ENCODE results near the gene ARMC6.

ARMC6 gene

GRCh38 chr19:19063183-19064097, 30.0 kb downstream of the ARMC6 start, which contains the start of gene SLC25A42:
SLC25A42 (plus strand) TSS chr19:19063994; CDS start chr19:19096125, 32,131 bp downstream.
- H3K27ac Mint-ChIP-seq = peak within 1 kb of the TSS; percentile 81 to 89
- peak within 1 kb of the TSS; percentile 89 to 92 for H3K4me3 Mint-ChIP-seq
- DNase-seq (peak; percentile 98 to 99 (median 99)), ATAC-seq (replicated peaks) (peak; percentile 90)
- no peaks in the 10 kb centered on the region for H3K9me3 Mint-ChIP-seq
- H3K27me3 Mint-ChIP-seq = no peaks in the 10 kb centered on the region
- H3K4me1 Mint-ChIP-seq (ENCODE audit: low read depth in 2 of 2) = peaks cover 22 to 31% of the 10 kb centered on the region in 2 donors
- H3K36me3 Mint-ChIP-seq (ENCODE audit: insufficient read depth) = peaks cover 16% of the 10 kb centered on the region

GRCh38 chr19:19064098-19064722, 30.8 kb downstream of the ARMC6 start:
- Mint-ChIP-seq H3K4me1 (ENCODE audit: low read depth in 2 of 2) (peaks cover 25 to 35% of the 10 kb centered on the region in 2 donors), H3K27me3 (no peaks in the 10 kb centered on the region), H3K36me3 (ENCODE audit: insufficient read depth) (peaks cover 16% of the 10 kb centered on the region), H3K9me3 (no peaks in the 10 kb centered on the region), H3K27ac (peak overlapping the region; percentile 81 to 89), H3K4me3 (peak overlapping the region; percentile 89 to 92)
- DNase-seq = no peak
- ATAC-seq (replicated peaks) = peak; percentile 29

GRCh38 chr19:19064811-19065745, 31.7 kb downstream of the ARMC6 start:
- Mint-ChIP-seq H3K4me1 (ENCODE audit: low read depth in 2 of 2) (peaks cover 29 to 41% of the 10 kb centered on the region in 2 donors), H3K27ac (peak overlapping the region; percentile 81 to 89), H3K36me3 (ENCODE audit: insufficient read depth) (peaks cover 19% of the 10 kb centered on the region), H3K9me3 (no peaks in the 10 kb centered on the region), H3K27me3 (no peaks in the 10 kb centered on the region), H3K4me3 (peak overlapping the region; percentile 89 to 92)
- no peak for ATAC-seq (replicated peaks)
- peak in 1 of 3 experiments; percentile 20 for DNase-seq

GRCh38 chr19:19067276-19068072, 34.1 kb downstream of the ARMC6 start:
- H3K27ac Mint-ChIP-seq = peak overlapping the region; percentile 59 to 77
- peak overlapping the region; percentile 63 to 92 for H3K4me3 Mint-ChIP-seq
- no peak for ATAC-seq (replicated peaks)
- no peaks in the 10 kb centered on the region for H3K9me3 Mint-ChIP-seq
- H3K4me1 Mint-ChIP-seq (ENCODE audit: low read depth in 2 of 2) = peaks cover 33 to 48% of the 10 kb centered on the region in 2 donors
- H3K27me3 Mint-ChIP-seq = no peaks in the 10 kb centered on the region
- peaks cover 23% of the 10 kb centered on the region for H3K36me3 Mint-ChIP-seq (ENCODE audit: insufficient read depth)
- DNase-seq = no peak

- peak overlapping the region; percentile 71 to 77 for H3K27ac Mint-ChIP-seq
- ATAC-seq (replicated peaks) (peak; percentile 33), DNase-seq (no peak)
- peaks cover 34 to 55% of the 10 kb centered on the region in 2 donors for H3K4me1 Mint-ChIP-seq (ENCODE audit: low read depth in 2 of 2)
- H3K4me3 Mint-ChIP-seq = peak overlapping the region; percentile 63 to 66
- no peaks in the 10 kb centered on the region for H3K9me3 Mint-ChIP-seq
- no peaks in the 10 kb centered on the region for H3K27me3 Mint-ChIP-seq
- peaks cover 22% of the 10 kb centered on the region for H3K36me3 Mint-ChIP-seq (ENCODE audit: insufficient read depth)
These were observed 35.6 kb downstream of the ARMC6 start for GRCh38 chr19:19068659-19069654.

- H3K4me1 Mint-ChIP-seq (ENCODE audit: low read depth in 2 of 2) = peaks cover 26 to 45% of the 10 kb centered on the region in 2 donors
- peak overlapping the region in 1 of 2 donors; percentile 22 for H3K27ac Mint-ChIP-seq
- no peaks in the 10 kb centered on the region for H3K9me3 Mint-ChIP-seq
- ATAC-seq (replicated peaks) = no peak
- H3K27me3 Mint-ChIP-seq = no peaks in the 10 kb centered on the region
- peaks cover 20% of the 10 kb centered on the region for H3K36me3 Mint-ChIP-seq (ENCODE audit: insufficient read depth)
- no peak for DNase-seq
- no peak overlapping the region for H3K4me3 Mint-ChIP-seq
These were observed 38.5 kb downstream of the ARMC6 start for GRCh38 chr19:19071897-19072296.

GRCh38 chr19:19074196-19074882, 40.9 kb downstream of the ARMC6 start:
- ATAC-seq (replicated peaks) (no peak), DNase-seq (no peak)
- no peaks in the 10 kb centered on the region for H3K27me3 Mint-ChIP-seq
- no peak overlapping the region for H3K4me3 Mint-ChIP-seq
- H3K36me3 Mint-ChIP-seq (ENCODE audit: insufficient read depth) = peaks cover 30% of the 10 kb centered on the region
- no peak overlapping the region for H3K27ac Mint-ChIP-seq
- H3K9me3 Mint-ChIP-seq = no peaks in the 10 kb centered on the region
- H3K4me1 Mint-ChIP-seq (ENCODE audit: low read depth in 2 of 2) = peaks cover 32 to 51% of the 10 kb centered on the region in 2 donors

- ATAC-seq (replicated peaks) (no peak), DNase-seq (no peak)
- Mint-ChIP-seq H3K27me3 (no peaks in the 10 kb centered on the region), H3K4me3 (no peak overlapping the region), H3K36me3 (ENCODE audit: insufficient read depth) (peaks cover 26% of the 10 kb centered on the region), H3K9me3 (no peaks in the 10 kb centered on the region), H3K4me1 (ENCODE audit: low read depth in 2 of 2) (peaks cover 32 to 53% of the 10 kb centered on the region in 2 donors), H3K27ac (no peak overlapping the region)
These were observed 41.7 kb downstream of the ARMC6 start for GRCh38 chr19:19075126-19075525.

GRCh38 chr19:19076476-19076875, 43.1 kb downstream of the ARMC6 start:
- H3K36me3 Mint-ChIP-seq (ENCODE audit: insufficient read depth) = peaks cover 26% of the 10 kb centered on the region
- H3K4me3 Mint-ChIP-seq = no peak overlapping the region
- H3K27me3 Mint-ChIP-seq = no peaks in the 10 kb centered on the region
- H3K9me3 Mint-ChIP-seq = no peaks in the 10 kb centered on the region
- no peak for DNase-seq
- peak overlapping the region in 1 of 2 donors; percentile 76 for H3K27ac Mint-ChIP-seq
- H3K4me1 Mint-ChIP-seq (ENCODE audit: low read depth in 2 of 2) = peaks cover 29 to 46% of the 10 kb centered on the region in 2 donors
- no peak for ATAC-seq (replicated peaks)

GRCh38 chr19:19077103-19077502, 43.7 kb downstream of the ARMC6 start:
- Mint-ChIP-seq H3K9me3 (no peaks in the 10 kb centered on the region), H3K36me3 (ENCODE audit: insufficient read depth) (peaks cover 27% of the 10 kb centered on the region), H3K27me3 (no peaks in the 10 kb centered on the region), H3K4me3 (no peak overlapping the region), H3K4me1 (ENCODE audit: low read depth in 2 of 2) (peaks cover 33 to 52% of the 10 kb centered on the region in 2 donors), H3K27ac (peak overlapping the region in 1 of 2 donors; percentile 76)
- DNase-seq (no peak), ATAC-seq (replicated peaks) (no peak)

- Mint-ChIP-seq H3K4me1 (ENCODE audit: low read depth in 2 of 2) (peaks cover 32 to 48% of the 10 kb centered on the region in 2 donors), H3K27me3 (no peaks in the 10 kb centered on the region), H3K36me3 (ENCODE audit: insufficient read depth) (peaks cover 29% of the 10 kb centered on the region), H3K27ac (peak overlapping the region; percentile 30 to 86), H3K4me3 (no peak overlapping the region), H3K9me3 (no peaks in the 10 kb centered on the region)
- no peak for ATAC-seq (replicated peaks)
- DNase-seq = no peak
These were observed 45.4 kb downstream of the ARMC6 start for GRCh38 chr19:19078801-19079200.
